Stimulated activated CD8-positive, alpha-beta memory T cell treated with anti-CD3 and anti-CD28 coated beads, Interleukin-12 subunit alpha, Interleukin-12 subunit beta, amount 100 ng/mL, for 1 hour (primary cell): ENCODE data around the gene FARS2.

ENCODE experiments used
- DNase-seq: peaks from one replicate; pipeline ENCODE4 v3.0.0-alpha.2; 2020; ENCODE audit warnings: low read depth

Gene FARS2

GRCh38 chr6:5469101-5469846 lies 208.0 kb downstream of the FARS2 start:
- DNase-seq, result no peak

GRCh38 chr6:5471044-5471443 lies 209.7 kb downstream of the FARS2 start:
- peak; percentile 27 for DNase-seq

GRCh38 chr6:5471637-5472398 lies 210.5 kb downstream of the FARS2 start:
- DNase-seq, result no peak

GRCh38 chr6:5472571-5472970 lies 211.3 kb downstream of the FARS2 start:
- no peak for DNase-seq

GRCh38 chr6:5475779-5476178 lies 214.5 kb downstream of the FARS2 start:
- DNase-seq, result no peak

GRCh38 chr6:5478380-5478779 lies 217.1 kb downstream of the FARS2 start:
- DNase-seq, result no peak

GRCh38 chr6:5481033-5481432 lies 219.7 kb downstream of the FARS2 start:
- DNase-seq, result no peak

GRCh38 chr6:5481750-5482149 lies 220.4 kb downstream of the FARS2 start:
- no peak for DNase-seq

- DNase-seq, result no peak
These were observed 221.3 kb downstream of the FARS2 start for GRCh38 chr6:5482619-5483018.

- DNase-seq, result no peak
These were observed 223.4 kb downstream of the FARS2 start for GRCh38 chr6:5484692-5485091.

- DNase-seq, result no peak
These were observed 224.9 kb downstream of the FARS2 start for GRCh38 chr6:5486214-5486613.

- no peak for DNase-seq
These were observed 229.3 kb downstream of the FARS2 start for GRCh38 chr6:5490501-5491069.

- no peak for DNase-seq
These were observed 231.0 kb downstream of the FARS2 start for GRCh38 chr6:5492356-5492755.

- DNase-seq, result no peak
These were observed 232.5 kb downstream of the FARS2 start for GRCh38 chr6:5493806-5494205.

- no peak for DNase-seq
These were observed 236.7 kb downstream of the FARS2 start for GRCh38 chr6:5497896-5498578.

GRCh38 chr6:5498579-5498899 lies 237.2 kb downstream of the FARS2 start:
- DNase-seq, result no peak

- DNase-seq, result no peak
These were observed 238.5 kb downstream of the FARS2 start for GRCh38 chr6:5499644-5500306.

GRCh38 chr6:5501837-5502236 lies 240.5 kb downstream of the FARS2 start:
- DNase-seq, result no peak

- no peak for DNase-seq
These were observed 242.8 kb downstream of the FARS2 start for GRCh38 chr6:5504078-5504477.

GRCh38 chr6:5506149-5506548 lies 244.8 kb downstream of the FARS2 start:
- no peak for DNase-seq

- DNase-seq, result no peak
These were observed 245.3 kb downstream of the FARS2 start for GRCh38 chr6:5506597-5506996.

GRCh38 chr6:5507131-5507681 lies 245.9 kb downstream of the FARS2 start:
- no peak for DNase-seq
